GM19025 (cell line): ENCODE data around the gene POLR3E.

ENCODE experiments used
- ATAC-seq: cut with Tn5 transposase; IDR thresholded peaks from one replicate; pipeline ENCODE4 v1.9.1; 2021; ENCODE audit warnings: mild to moderate bottlenecking, low read depth, moderate library complexity; ENCODE audit not compliant: unreplicated experiment

The POLR3E gene

GRCh38 chr16:22314661-22315626 is 17.7 kb downstream of the POLR3E start:
- ATAC-seq = no peak

- no peak for ATAC-seq
Observed at GRCh38 chr16:22315979-22316378, 18.8 kb downstream of the POLR3E start.

- ATAC-seq = no peak
Observed at GRCh38 chr16:22316411-22316811, 19.2 kb downstream of the POLR3E start.

GRCh38 chr16:22317001-22317530 is 19.9 kb downstream of the POLR3E start:
- no peak for ATAC-seq

- ATAC-seq = no peak
Observed at GRCh38 chr16:22317625-22318024, 20.4 kb downstream of the POLR3E start.

GRCh38 chr16:22318690-22319358 is 21.6 kb downstream of the POLR3E start:
- no peak for ATAC-seq

- ATAC-seq = no peak
Observed at GRCh38 chr16:22320572-22321339, 23.5 kb downstream of the POLR3E start.

GRCh38 chr16:22321340-22322001 is 24.3 kb downstream of the POLR3E start:
- no peak for ATAC-seq

- ATAC-seq = no peak
Observed at GRCh38 chr16:22322021-22322471, 24.8 kb downstream of the POLR3E start.

GRCh38 chr16:22322741-22323140 is 25.5 kb downstream of the POLR3E start:
- no peak for ATAC-seq

GRCh38 chr16:22323173-22323958 is 26.2 kb downstream of the POLR3E start:
- no peak for ATAC-seq

- ATAC-seq = no peak
Observed at GRCh38 chr16:22323959-22324786, 27.0 kb downstream of the POLR3E start.

GRCh38 chr16:22324787-22325597 is 27.8 kb downstream of the POLR3E start:
- ATAC-seq = no peak

- no peak for ATAC-seq
Observed at GRCh38 chr16:22325598-22326368, 28.6 kb downstream of the POLR3E start.

GRCh38 chr16:22326369-22326652 is 29.1 kb downstream of the POLR3E start:
- no peak for ATAC-seq

GRCh38 chr16:22326771-22327445 is 29.7 kb downstream of the POLR3E start:
- ATAC-seq = no peak

- no peak for ATAC-seq
Observed at GRCh38 chr16:22327446-22327775, 30.2 kb downstream of the POLR3E start.
